Adrenal gland (tissue), 12 donors: ENCODE data around the gene ANKRD24. TPM values are rescaled to one million over a fixed set of nuclear protein-coding genes. Genes with fewer than 3 reads are reported as not detected.

Experiments
- DNase-seq, 7 donors: peaks; one replicate each; pipeline ENCODE4 v3.0.0-alpha.2; 2019 to 2020
- H3K27ac ChIP-seq, 5 donors: fragments of 200-600 bp; sonication (generic) in 4 of 5; 1 replicate in 3 of 5; 2 replicates in 2 of 5; pipeline versions ENCODE4 v1.5.1 to v1.8.0; 2016 to 2020; ENCODE audit warnings: mild to moderate bottlenecking in 1 of 5
- H3K27me3 ChIP-seq: fragments of 200-600 bp; 2 replicates; pipeline ENCODE4 v1.8.0; 2021
- H3K36me3 ChIP-seq, 2 donors: fragments of 200-600 bp; replicated peaks in 1 of 2; 1 replicate in 1 of 2; 2 replicates in 1 of 2; pipeline versions ENCODE4 v1.5.1 to v1.8.0; 2018 to 2022
- H3K4me1 ChIP-seq, 2 donors: fragments of 200-600 bp; replicated peaks in 1 of 2; 1 replicate in 1 of 2; 2 replicates in 1 of 2; pipeline versions ENCODE4 v1.5.1 to v1.8.0; 2018 to 2021
- H3K4me3 ChIP-seq, 4 donors: fragments of 200-600 bp; sonication (generic) in 3 of 4; one replicate each; pipeline ENCODE4 v1.5.1; 2016 to 2018
- H3K9me3 ChIP-seq, 3 donors: fragments of 200-600 bp; sonication (generic) in 1 of 3; replicated peaks in 1 of 3; 1 replicate in 2 of 3; 2 replicates in 1 of 3; pipeline versions ENCODE4 v1.5.1 to v1.8.0; 2016 to 2021
- CTCF ChIP-seq, 6 experiments: fragments of 450-650 bp in 4 of 6; fragments of 200-600 bp in 2 of 6; sonication (generic) in 1 of 6; IDR thresholded peaks; 1 replicate in 5 of 6; 2 replicates in 1 of 6; pipeline versions ENCODE4 v1.5.1 to v1.8.0; 2016 to 2021; ENCODE audit warnings: antibody characterized with exemption in 6 of 6, mild to moderate bottlenecking in 2 of 6, moderate library complexity in 1 of 6
- POLR2A ChIP-seq, 2 donors: fragments of 450-650 bp; IDR thresholded peaks; one replicate each; pipeline ENCODE4 v1.6.1; 2017; ENCODE audit warnings: antibody characterized with exemption in 2 of 2, mild to moderate bottlenecking in 2 of 2, moderate library complexity in 1 of 2
- WGBS, 4 donors: extraction: QIAGEN DNeasy Blood & Tissue Kit in 2 of 4; methylation state at CpG; one replicate each; pipeline versions ENCODE4 v1.1.5 to v1.1.7; 2013 to 2017; 5-methylcytosine and 5-hydroxymethylcytosine counted together
- intact Hi-C, 2 donors: fragments of 100-400 bp; cut with DNase I; formaldehyde crosslinking; loops; one replicate each; pipeline versions ENCODE4 v1.14.1 to v1.15.0; 2022 to 2023
- polyA plus RNA-seq, 3 donors: library from polyadenylated mRNA; stranded (reverse); fragments of 200-250 nt in 2 of 3; fragments of 350-450 nt in 1 of 3; fragmentation: Illumina TruSeq in 1 of 3; extraction: RNeasy Lipid Tissue Mini Kit (QIAGEN cat#74804) in 1 of 3; gene quantifications; one replicate each; pipeline ENCODE4 v1.2.3, GENCODE V29; 2013 to 2014
- total RNA-seq, 9 donors: library from RNA; depleted of rRNA in 4 of 9; stranded (reverse); fragments of >200 nt in 4 of 9; fragments of 120-200 nt in 1 of 9; fragmentation: NEBNext Ultra II Directional in 1 of 9; extraction: Animal tissue kit (Norgen Biotek cat#: 25700) in 1 of 9; gene quantifications; one replicate each; pipeline versions ENCODE4 v1.1.0 to v1.2.4, GENCODE V29; 2013 to 2023
- donor health status: healthy with polysubstance abuse.
- donor health status: Bipolar disorder and iron deficiency.
- donor health status: DM: yes; HTN: yes; CAD: no.
- donor health status: DM: no; HTN: no; CAD: no.
- donor health status: DM: no; HTN: no; CAD: no.
- donor health status: DM: yes; HTN: yes; CAD: no.

ANKRD24 gene
- total and polyA plus RNA-seq, 12 donors, result 1.1 to 17.2 (median 3.2) TPM

DNA sequence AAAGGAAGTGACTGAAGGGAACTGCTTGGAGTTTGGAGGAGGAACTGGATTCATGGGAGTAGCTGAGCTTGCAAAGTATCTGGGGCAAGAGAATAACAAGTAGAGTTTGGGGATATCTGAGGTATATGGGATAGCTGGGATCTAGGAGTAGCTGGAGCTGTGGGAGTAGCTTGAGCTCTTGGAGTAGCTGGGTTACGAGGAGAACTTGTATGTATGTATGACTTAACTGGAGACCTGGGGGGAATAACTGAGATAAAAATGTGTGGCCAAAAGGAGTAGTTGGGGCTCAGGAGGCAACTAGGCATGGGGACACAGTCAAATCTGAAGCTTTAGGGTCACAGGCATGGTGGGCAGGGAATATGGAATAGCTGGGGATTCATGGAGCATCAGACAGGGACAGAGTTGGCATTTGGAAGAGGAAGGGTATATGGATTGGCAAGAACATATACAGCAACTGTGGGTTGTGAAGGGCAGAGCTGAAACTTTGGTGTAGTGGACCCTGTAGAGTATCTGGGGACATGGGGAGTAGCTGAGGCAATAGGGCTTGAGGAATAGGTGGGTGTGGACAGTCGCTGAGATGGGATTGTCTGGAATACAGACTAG is 18.6 kb downstream of the ANKRD24 start:
- WGBS, 4 donors, result 55 to 82% (median 62%) methylated on average over 2 of the region's 2 CpGs
- Histone ChIP-seq H3K27me3 (peaks cover 28% of the 10 kb centered on the region), H3K9me3 (no peaks in the 10 kb centered on the region), H3K4me1 (peaks cover 0 to 4% of the 10 kb centered on the region in 2 donors), H3K27ac (no peak overlapping the region), H3K36me3 (no peaks in the 10 kb centered on the region), H3K4me3 (no peak overlapping the region)
- TF ChIP-seq POLR2A (IDR thresholded peaks at IDR 0.05), result no peak
- TF ChIP-seq CTCF (IDR thresholded peaks at IDR 0.05), result no peak
- intact Hi-C loops, result loop anchor here (10.0 kb wide), 3 partner anchors 66 to 206 kb away; no protein-coding TSS in a partner anchor
- no peak for DNase-seq

DNA sequence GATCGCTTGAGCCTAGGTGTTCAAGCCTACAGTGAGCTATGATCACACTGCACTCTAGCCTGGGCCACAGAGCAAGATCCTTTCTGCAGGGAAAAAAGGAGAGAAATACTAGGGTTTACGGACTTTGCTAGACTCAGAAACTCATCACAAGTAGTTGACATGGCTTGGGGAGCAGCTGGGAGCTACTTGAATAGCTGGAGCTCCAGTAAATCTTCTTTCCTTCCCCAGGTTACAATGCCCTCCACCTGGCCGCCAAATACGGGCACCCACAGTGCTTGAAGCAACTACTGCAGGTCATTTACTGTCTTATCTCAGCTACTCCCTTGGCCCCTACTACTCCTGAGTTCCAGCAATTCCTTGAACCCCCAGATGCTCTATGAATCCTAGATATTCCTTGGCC is 19.3 kb downstream of the ANKRD24 start:
- Histone ChIP-seq H3K4me3 (no peak overlapping the region), H3K4me1 (peaks cover 0 to 4% of the 10 kb centered on the region in 2 donors), H3K27ac (no peak overlapping the region), H3K9me3 (no peaks in the 10 kb centered on the region), H3K36me3 (no peaks in the 10 kb centered on the region), H3K27me3 (peaks cover 21% of the 10 kb centered on the region)
- intact Hi-C loops, result loop anchor here (10.0 kb wide), 3 partner anchors 67 to 207 kb away; no protein-coding TSS in a partner anchor
- WGBS, 4 donors, result 71 to 89% (median 75%) methylated on average over 4 of the region's 4 CpGs
- no peak for TF ChIP-seq CTCF (IDR thresholded peaks at IDR 0.05)
- TF ChIP-seq POLR2A (IDR thresholded peaks at IDR 0.05), result no peak
- DNase-seq, result no peak

DNA sequence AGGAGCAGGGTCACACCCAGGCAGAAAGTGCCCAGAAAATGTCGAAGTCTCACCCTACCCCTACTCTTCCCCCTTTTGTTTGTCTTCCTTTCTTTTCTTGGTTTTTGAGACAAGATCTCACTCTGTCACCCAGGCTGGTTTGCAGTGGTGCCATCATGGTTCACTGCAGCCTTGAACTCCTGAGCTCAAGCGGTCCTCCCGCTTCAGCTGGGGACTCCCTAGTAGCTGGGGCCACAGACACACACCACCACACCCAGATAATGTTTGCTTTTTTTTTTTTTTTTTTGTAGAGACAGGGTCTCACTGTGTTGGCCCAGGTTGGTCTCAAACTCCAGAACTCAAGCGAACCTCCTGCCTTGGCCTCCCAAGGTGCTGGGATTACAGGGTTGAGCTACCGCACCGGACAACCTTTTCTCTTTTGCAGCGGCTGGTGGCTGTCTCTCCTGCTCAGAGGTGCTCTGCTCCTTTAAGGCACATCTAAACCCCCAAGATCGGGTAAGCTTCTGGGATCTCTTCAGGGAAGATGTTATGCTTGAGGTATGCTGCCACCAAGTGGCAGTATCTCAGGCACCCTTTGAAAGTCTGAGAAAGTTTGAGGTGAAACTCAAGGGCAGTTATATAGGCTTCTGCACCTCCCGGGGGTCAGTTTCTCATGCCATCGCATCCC is 24.5 kb downstream of the ANKRD24 start:
- Histone ChIP-seq H3K9me3 (no peaks in the 10 kb centered on the region), H3K36me3 (no peaks in the 10 kb centered on the region), H3K27me3 (no peaks in the 10 kb centered on the region), H3K4me1 (peaks cover 0 to 4% of the 10 kb centered on the region in 2 donors), H3K4me3 (no peak overlapping the region), H3K27ac (no peak overlapping the region)
- no peak for DNase-seq
- no peak for TF ChIP-seq CTCF (IDR thresholded peaks at IDR 0.05)
- TF ChIP-seq POLR2A (IDR thresholded peaks at IDR 0.05), result no peak
- intact Hi-C loops, result loop anchor here (10.0 kb wide), 3 partner anchors 72 to 212 kb away; no protein-coding TSS in a partner anchor
- 68 to 77% (median 76%) methylated on average over 10 of the region's 10 CpGs for WGBS, 4 donors

GRCh38 chr19:4208385-4209094 is 26.1 kb downstream of the ANKRD24 start:
- WGBS, 4 donors, result 68 to 81% (median 73%) methylated on average over 11 to 13 of the region's 13 CpGs
- Histone ChIP-seq H3K4me1 (peaks cover 0 to 4% of the 10 kb centered on the region in 2 donors), H3K36me3 (no peaks in the 10 kb centered on the region), H3K4me3 (no peak overlapping the region), H3K9me3 (no peaks in the 10 kb centered on the region), H3K27ac (no peak overlapping the region), H3K27me3 (no peaks in the 10 kb centered on the region)
- intact Hi-C loops, result loop anchor here (10.0 kb wide), 3 partner anchors 74 to 214 kb away; no protein-coding TSS in a partner anchor
- no peak for DNase-seq
- TF ChIP-seq POLR2A (IDR thresholded peaks at IDR 0.05), result no peak
- TF ChIP-seq CTCF (IDR thresholded peaks at IDR 0.05), result peak in 3 of 6 experiments; percentile 5 to 22 (median 11)
